ACC112 (cell line): ENCODE data around the gene ACOT8.

Experiments
- H2AFZ ChIP-seq: fragments of 200-600 bp; sonication (generic); one replicate; pipeline ENCODE4 v1.6.0; 2017; ENCODE audit warnings: antibody characterized with exemption, low read length; ENCODE audit not compliant: unreplicated experiment
- H3K27ac ChIP-seq: fragments of 200-600 bp; sonication (generic); 2 replicates; pipeline ENCODE4 v1.5.1; 2014; ENCODE audit warnings: low read depth, mild to moderate bottlenecking, antibody characterized with exemption, low read length, moderate library complexity
- H3K27me3 ChIP-seq: fragments of 200-600 bp; sonication (generic); 2 replicates; pipeline ENCODE4 v1.6.1; 2014; ENCODE audit warnings: mild to moderate bottlenecking, antibody characterized with exemption, low read length, moderate library complexity, mixed read lengths; ENCODE audit not compliant: insufficient read depth
- H3K36me3 ChIP-seq: fragments of 200-600 bp; sonication (generic); 2 replicates; pipeline ENCODE4 v1.6.1; 2016; ENCODE audit warnings: mild to moderate bottlenecking, antibody characterized with exemption, low read length, moderate library complexity, mixed read lengths; ENCODE audit not compliant: insufficient read depth
- H3K4me1 ChIP-seq: fragments of 200-600 bp; sonication (generic); one replicate; pipeline ENCODE4 v1.6.1; 2016; ENCODE audit warnings: low read length, mixed read lengths; ENCODE audit not compliant: insufficient read depth, unreplicated experiment, control insufficient read depth
- H3K4me3 ChIP-seq: fragments of 200-600 bp; sonication (generic); 2 replicates; pipeline ENCODE4 v1.5.1; 2014; ENCODE audit warnings: mild to moderate bottlenecking, low read depth, low read length
- H3K79me2 ChIP-seq: fragments of 200-600 bp; sonication (generic); one replicate; pipeline ENCODE4 v1.6.0; 2016; ENCODE audit warnings: low read length; ENCODE audit not compliant: control insufficient read depth, unreplicated experiment, insufficient read depth

The ACOT8 gene

DNA sequence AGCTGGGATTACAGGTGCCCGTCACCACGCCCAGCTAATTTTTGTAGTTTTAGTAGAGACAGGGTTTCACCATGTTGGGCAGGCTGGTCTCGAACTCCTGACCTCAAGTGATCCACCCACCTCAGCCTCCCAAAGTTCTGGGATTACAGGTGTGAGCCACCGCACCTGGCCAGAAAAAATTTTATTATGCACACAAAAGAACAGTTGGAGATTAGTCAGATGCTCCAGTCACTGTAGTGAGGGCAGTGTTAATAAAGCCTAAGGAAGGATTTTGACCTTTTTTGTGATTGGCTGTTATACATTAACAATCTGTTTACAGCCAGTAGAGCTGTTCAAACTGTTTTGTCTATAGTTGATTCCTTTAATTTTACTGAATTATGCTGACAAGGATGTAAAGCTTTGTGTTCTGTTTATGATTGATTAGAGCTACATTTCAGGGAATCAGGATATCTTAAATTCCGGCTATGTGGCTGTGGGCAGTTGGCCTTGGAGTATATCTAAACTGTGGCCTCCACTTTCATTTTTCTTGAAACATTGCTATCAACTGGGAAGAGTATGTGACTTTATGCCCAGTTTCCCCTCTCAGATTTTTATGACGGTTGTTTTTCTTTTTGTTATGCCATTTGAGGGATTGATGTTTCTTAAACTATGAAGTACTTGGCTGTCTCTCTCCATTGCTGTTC lies 10.1 kb upstream of the ACOT8 start:
- Histone ChIP-seq H3K79me2 (no peaks in the 10 kb centered on the region), H3K4me3 (no peak overlapping the region), H3K27ac (peak overlapping the region; percentile 76), H2AFZ (peak overlapping the region; percentile 13), H3K36me3 (no peaks in the 10 kb centered on the region), H3K27me3 (no peaks in the 10 kb centered on the region), H3K4me1 (peaks cover 13% of the 10 kb centered on the region)

DNA sequence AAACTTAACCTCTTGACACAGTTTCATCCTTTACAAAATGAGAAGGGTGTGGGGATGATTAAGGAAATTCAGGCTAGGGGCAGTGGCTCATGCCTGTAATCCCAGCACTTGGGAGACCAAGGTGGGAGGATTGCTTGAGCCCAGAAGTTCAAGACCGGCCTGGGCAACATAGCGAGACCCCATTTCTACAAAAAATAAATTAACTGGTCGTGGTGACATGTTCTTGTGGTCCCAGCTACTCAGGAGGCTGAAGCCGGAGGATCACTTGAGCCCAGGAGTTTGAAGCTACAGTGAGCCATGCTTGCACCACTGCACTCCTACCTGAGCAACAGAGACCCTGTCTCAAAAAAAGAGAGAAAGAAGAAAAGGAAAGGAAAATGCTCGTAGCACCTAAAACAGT lies 9.3 kb upstream of the ACOT8 start:
- no peaks in the 10 kb centered on the region for H3K79me2 ChIP-seq
- no peak overlapping the region for H3K27ac ChIP-seq

DNA sequence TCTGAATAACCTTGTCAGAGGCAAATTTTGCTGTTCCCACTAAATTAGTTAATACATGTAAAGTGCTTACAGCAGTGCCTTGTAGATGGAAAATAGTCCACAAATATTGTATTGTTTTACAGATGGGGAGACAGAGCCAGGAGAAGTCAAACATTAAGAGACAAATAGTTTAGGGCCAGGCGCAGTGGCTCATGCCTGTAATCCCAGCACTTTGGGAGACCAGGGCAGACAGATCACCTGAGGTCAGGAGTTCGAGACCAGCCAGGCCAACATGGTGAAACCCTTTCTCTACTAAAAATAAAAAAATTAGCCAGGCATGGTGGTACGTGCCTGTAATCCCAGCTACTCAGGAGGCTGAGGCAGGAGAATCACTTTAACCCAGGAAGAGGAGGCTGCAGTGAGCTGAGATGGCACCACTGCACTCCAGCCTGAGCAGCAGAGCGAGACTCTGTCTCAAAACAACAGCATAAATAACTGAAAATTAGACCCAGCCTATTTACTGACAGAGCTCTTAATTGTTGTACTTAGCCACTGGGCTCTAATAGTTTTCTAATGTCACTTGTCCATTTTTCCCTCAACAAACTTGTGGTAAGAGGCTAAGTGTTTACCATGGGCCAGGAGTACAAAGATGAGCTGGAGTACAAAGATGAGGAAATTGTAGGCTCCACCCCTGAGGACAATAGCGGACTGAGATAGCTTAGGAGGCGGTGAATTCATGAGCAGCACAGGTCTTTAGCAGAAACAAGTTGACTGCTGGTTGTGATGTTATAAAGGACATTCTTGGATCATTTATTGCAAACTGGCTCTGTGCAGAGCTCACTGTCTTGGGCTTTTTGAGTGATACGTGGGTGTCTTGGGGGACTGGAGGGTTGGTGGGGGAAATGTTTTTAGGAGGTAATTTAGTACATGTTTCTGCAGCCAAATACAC lies 6.6 kb upstream of the ACOT8 start:
- peaks cover 22% of the 10 kb centered on the region for H3K4me1 ChIP-seq
- H3K4me3 ChIP-seq, result no peak overlapping the region
- no peak overlapping the region for H3K27ac ChIP-seq
- H3K36me3 ChIP-seq, result no peaks in the 10 kb centered on the region
- no peaks in the 10 kb centered on the region for H3K79me2 ChIP-seq
- H3K27me3 ChIP-seq, result no peaks in the 10 kb centered on the region
- H2AFZ ChIP-seq, result no peak overlapping the region

More for the DNA sequence above, 9.3 kb upstream of the ACOT8 start:
- H3K4me1 ChIP-seq, result peaks cover 13% of the 10 kb centered on the region
- no peaks in the 10 kb centered on the region for H3K27me3 ChIP-seq
- no peak overlapping the region for H2AFZ ChIP-seq
- H3K4me3 ChIP-seq, result no peak overlapping the region
- no peaks in the 10 kb centered on the region for H3K36me3 ChIP-seq

DNA sequence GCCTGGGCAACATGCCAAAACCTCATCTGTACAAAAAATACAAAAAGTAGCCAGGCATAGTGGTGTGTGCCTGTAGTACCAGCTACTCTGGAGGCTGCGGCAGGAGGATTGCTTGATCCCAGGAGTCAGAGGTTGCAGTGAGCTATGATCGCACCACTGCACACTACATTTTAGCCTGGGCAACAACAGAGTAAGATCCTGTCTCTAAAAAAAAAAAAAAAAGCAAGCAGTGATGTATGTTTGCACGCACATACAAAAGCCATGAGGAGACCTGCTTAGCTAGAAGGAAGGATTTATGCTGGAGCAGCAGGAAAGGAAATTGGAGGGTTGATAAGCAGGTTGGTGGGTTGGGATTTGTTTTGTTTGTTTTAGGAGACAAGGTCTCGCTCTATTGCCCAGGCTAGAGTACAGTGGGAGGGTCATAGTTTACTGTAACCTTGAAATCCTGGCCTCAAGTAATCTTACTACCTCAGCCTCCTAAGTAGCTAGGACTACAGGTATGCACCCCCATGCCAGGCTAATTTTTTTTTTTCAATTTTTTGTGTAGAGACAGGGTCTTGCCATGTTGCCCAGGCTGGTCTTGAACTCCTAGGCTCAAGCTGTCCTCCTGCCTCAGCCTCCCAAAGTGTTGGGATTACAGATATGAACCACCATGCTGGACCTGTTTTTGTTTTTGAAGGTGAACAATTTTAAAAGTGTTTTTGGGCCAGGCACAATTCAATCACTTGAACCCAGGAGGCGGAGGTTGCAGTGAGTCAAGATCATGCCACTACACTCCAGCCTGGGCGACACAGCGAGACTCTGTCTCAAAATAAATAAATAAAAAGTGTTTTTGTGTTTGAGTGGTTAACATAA lies 4.3 kb upstream of the ACOT8 start:
- H2AFZ ChIP-seq, result no peak overlapping the region
- no peak overlapping the region for H3K27ac ChIP-seq
- peaks cover 14% of the 10 kb centered on the region for H3K4me1 ChIP-seq
- no peaks in the 10 kb centered on the region for H3K27me3 ChIP-seq
- H3K36me3 ChIP-seq, result no peaks in the 10 kb centered on the region
- peaks cover 6% of the 10 kb centered on the region for H3K79me2 ChIP-seq
- H3K4me3 ChIP-seq, result no peak overlapping the region

DNA sequence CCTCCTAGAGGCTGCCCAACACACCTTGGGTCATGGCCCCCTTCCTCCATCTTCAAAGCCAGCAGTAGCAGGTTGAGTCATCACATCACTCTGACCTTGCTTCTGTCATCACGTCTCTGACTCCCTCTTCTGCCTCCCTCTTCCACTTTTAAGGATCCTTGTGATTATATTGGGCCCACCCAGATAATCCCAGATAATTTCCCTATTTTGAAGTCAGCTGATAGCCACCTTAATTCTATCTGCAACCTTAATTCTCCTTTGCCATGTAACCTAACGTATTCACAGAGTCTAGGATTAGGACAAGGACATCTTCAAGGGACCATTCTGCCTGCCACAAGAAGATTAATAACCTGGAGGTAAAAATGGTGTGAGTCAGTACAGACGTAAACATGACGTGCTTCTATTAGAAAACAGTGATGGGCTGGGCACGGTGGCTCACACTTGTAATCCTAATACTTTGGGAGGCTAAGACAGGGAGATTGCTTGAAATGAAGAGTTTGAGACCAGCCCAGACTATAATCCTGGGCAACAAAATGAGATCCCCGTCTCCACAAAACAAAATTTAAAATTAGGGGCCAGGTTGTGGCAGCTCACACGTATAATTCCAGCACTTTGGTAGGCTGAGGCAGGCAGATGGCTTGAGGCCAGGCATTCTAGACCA lies 3.5 kb upstream of the ACOT8 start:
- Histone ChIP-seq H3K27ac (no peak overlapping the region), H3K4me1 (peaks cover 14% of the 10 kb centered on the region), H2AFZ (no peak overlapping the region), H3K4me3 (no peak overlapping the region), H3K79me2 (peaks cover 13% of the 10 kb centered on the region), H3K27me3 (no peaks in the 10 kb centered on the region), H3K36me3 (no peaks in the 10 kb centered on the region)

DNA sequence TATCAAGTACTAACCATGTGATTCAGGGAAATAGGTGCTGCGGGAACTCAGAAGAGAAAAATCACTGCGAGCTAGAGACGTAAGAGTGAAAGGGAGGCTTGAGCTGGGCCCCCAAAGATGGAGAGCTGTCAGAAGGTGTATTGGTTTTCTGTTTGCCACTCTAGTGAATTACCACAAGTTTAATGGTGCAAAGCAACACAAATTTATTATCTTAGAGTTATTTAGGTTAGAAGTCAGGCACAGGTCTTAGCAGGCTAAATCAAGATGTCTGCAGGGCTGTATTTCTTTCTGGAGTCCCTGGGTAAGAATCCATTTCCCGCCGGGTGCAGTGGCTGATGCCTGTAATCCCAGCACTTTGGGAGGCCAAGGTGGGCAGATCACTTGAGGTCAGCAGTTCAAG lies 2.7 kb upstream of the ACOT8 start:
- Histone ChIP-seq H2AFZ (no peak overlapping the region), H3K27me3 (no peaks in the 10 kb centered on the region), H3K27ac (no peak overlapping the region), H3K4me1 (peaks cover 14% of the 10 kb centered on the region), H3K4me3 (no peak overlapping the region), H3K79me2 (peaks cover 14% of the 10 kb centered on the region), H3K36me3 (no peaks in the 10 kb centered on the region)

DNA sequence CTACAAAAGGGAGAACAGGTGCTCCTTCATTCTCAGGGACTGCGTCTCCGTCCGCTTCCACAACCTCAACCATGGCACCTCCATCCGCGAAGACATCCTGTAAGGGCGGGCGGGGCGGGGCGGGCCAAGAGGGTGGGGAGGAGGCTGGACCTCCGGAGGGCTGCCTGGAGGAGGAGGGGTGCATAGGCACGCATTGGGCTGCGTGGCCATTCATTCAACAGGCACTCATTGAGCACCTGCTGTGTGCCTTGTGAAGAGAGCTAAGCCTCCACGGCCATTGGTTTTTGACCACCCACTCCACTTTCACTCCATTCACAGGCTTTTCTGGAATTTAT lies 657 bp upstream of the ACOT8 start:
- Histone ChIP-seq H3K4me3 (peak overlapping the region; percentile 87), H3K36me3 (no peaks in the 10 kb centered on the region), H3K79me2 (peaks cover 18% of the 10 kb centered on the region), H2AFZ (peak overlapping the region; percentile 66), H3K4me1 (peaks cover 14% of the 10 kb centered on the region), H3K27me3 (no peaks in the 10 kb centered on the region), H3K27ac (no peak overlapping the region)

DNA sequence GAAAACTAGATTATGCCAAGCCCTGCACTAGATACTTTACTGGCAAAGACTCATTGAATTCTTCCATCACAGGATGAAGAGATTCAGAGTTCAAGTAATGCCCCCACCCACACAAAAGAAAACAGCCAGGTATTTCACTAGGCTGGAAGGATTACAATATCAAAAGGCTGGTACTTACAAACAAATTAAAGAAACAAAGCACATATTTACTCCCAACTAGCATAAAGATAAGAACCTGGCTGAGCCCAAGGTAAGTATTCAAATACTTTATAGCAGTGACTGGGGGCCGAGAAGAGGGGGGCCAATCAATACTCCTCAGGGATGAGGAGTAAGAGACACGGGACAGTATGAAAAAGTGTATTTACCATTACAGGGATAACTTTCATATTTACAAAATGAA lies 3.7 kb downstream of the ACOT8 start:
- Histone ChIP-seq H3K27me3 (no peaks in the 10 kb centered on the region), H3K4me1 (peaks cover 5% of the 10 kb centered on the region), H2AFZ (no peak overlapping the region), H3K27ac (no peak overlapping the region), H3K36me3 (0 out of 2 replicates have a peak, but pooled peaks cover 3% of the 10 kb centered on the region), H3K4me3 (no peak overlapping the region), H3K79me2 (peaks cover 18% of the 10 kb centered on the region)

DNA sequence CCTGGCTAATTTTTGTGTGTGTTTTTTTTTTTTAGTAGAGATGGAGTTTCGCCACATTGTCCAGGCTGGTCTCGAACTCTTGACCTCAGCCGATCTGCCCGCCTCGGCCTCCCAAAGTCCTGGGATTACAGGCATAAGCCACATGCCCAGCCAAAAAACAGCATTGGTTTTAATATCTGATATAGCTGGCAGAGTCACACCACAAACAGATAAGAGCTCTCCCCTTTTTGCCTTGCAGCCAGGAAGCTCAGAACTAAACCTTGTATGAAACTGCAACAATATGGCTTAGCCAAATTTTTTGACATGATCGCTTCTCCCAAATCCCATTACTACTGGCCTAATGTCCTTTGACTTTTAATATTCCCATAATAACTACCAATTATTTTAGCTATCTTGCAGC lies 4.9 kb downstream of the ACOT8 start:
- Histone ChIP-seq H2AFZ (no peak overlapping the region), H3K4me3 (no peak overlapping the region), H3K4me1 (no peaks in the 10 kb centered on the region), H3K79me2 (peaks cover 18% of the 10 kb centered on the region), H3K27ac (no peak overlapping the region), H3K36me3 (0 out of 2 replicates have a peak, but pooled peaks cover 3% of the 10 kb centered on the region), H3K27me3 (no peaks in the 10 kb centered on the region)

DNA sequence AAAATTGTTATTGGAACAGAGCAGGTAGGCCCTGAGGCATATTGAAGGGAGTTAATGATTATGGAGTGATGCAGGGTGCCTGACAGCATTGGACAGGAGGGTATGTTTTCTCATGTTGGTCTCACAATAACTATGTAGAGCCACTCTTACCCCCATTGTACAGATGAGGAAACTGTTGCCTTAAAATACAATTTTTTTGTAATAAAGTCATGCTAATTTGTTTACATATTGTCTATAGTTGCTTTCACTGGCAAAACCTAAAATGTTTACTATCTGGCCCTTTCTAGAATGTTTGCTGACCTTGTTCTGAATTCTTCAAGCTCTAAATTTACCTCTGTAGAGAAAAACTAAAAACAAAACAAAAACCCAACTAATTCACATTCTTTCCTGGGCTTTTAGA lies 5.7 kb downstream of the ACOT8 start:
- Histone ChIP-seq H3K27me3 (no peaks in the 10 kb centered on the region), H3K4me3 (no peak overlapping the region), H3K36me3 (0 out of 2 replicates have a peak, but pooled peaks cover 3% of the 10 kb centered on the region), H2AFZ (no peak overlapping the region), H3K27ac (no peak overlapping the region), H3K4me1 (no peaks in the 10 kb centered on the region), H3K79me2 (peaks cover 13% of the 10 kb centered on the region)
